Colon (tissue), 2 donors: ENCODE measurements around the gene CCDC154.
"Not testable (repeated sequence)": the region's sequence is repeated elsewhere in the genome, so short reads cannot be mapped to it uniquely, and the experiment has no call there.

ENCODE experiments used
- FAIRE-seq: peaks from 2 replicates; lab custom pipeline; 2012; peaks lifted over from hg19 to GRCh38; lab: Jason Lieb, UNC
- donor health status: control.
- donor health status: control.

CCDC154 gene

DNA sequence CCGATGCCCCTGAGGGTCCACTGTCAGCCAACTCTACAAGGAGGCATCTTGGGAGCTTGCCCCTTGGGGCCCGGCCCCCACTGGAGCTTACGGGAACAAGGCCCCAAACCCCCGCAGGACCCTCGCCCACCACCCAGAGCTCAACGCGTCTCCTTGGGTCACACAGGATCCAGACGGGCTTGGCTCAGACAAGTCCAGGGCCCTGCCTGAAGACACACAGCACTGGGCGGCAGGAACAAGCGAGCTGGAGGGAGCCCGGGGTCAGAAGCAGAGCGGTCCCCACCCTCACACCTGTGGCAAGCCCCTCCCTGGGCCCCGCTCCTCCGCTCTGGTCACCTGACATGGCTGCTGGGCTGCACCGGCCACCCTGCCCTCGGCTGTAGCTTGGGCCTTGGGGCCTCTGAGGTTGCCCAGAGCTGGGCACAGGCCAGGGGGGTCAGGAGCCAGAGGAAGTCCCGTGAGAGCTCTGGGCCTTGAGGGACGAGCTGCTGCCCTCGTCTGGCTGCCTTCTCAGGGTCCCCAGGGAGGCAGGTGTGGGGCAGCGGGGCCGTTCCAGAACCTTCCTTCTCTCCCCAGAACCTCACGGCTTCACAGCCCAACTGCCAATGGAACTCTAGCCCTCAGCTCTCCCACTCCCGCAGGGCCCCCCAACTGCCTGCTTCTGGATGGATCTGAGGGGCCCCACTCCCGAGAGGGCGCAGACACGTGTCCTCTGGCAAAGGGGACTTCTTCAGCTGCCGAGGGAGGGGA is at the start of gene CCDC154:
TSS of gene CCDC154 (minus strand) at position 577 of the 750 bp plus-strand sequence. CDS start at position 343, 234 bp downstream.
- FAIRE-seq: no peak

GRCh38 chr16:1493746-1494094 is 49.4 kb upstream of the CCDC154 start:
- FAIRE-seq: no peak

DNA sequence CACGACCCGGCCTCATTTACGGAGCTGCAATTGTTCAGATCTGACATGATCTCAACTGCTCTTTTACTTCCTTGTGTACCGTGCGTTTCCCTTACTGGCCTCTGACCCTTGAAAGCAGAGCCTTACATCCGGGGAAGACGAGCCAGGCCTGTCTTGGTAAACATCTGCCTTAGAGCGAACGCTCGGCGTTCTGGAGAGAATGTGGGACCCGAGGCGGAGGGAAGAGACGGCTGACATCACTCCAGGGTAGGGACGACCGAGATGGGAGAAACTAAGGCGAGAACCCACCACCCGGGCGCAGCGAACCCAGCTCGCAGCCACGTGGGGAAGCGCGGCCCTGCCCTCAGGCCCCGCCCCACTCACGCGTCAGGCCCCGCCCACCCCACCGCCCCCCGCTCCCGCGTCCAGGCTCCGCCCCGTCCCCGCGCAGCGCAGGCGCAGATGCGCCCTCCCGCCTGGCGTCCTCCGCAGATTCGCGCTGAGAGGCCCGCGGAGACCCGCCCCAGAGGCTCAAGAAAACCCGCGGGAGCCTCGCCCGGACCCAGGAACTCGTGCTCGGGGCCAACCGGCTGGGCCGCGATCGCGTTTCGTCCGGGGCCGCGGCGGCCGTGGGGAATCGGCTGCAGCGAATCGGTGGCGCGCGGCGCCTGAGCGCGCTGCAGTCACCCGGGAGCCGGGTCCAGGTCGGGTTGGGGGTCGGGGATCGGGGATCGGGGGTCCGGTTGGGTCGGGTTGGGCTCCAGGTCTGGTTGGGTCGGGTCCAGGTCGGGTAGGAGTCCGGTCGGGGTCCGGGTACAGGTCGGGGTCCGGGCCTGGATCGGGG is 48.8 kb upstream of the CCDC154 start, which contains the start of gene TELO2:
TSS of gene TELO2 (plus strand) at position 438 of the 823 bp plus-strand sequence. CDS start 922 bp downstream, outside the sequence.
- FAIRE-seq: no peak

GRCh38 chr16:1492082-1492922 is 47.9 kb upstream of the CCDC154 start:
- FAIRE-seq: no peak

- no peak for FAIRE-seq
These were observed 47.0 kb upstream of the CCDC154 start for GRCh38 chr16:1491327-1491726.

GRCh38 chr16:1489077-1489476 is 44.7 kb upstream of the CCDC154 start:
- FAIRE-seq: no peak

- FAIRE-seq: no peak
These were observed 44.3 kb upstream of the CCDC154 start, which contains the start of gene PTX4 for GRCh38 chr16:1488619-1489018. TSS of gene PTX4 (minus strand) at chr16:1488944. CDS start at chr16:1488909, 35 bp downstream.

DNA sequence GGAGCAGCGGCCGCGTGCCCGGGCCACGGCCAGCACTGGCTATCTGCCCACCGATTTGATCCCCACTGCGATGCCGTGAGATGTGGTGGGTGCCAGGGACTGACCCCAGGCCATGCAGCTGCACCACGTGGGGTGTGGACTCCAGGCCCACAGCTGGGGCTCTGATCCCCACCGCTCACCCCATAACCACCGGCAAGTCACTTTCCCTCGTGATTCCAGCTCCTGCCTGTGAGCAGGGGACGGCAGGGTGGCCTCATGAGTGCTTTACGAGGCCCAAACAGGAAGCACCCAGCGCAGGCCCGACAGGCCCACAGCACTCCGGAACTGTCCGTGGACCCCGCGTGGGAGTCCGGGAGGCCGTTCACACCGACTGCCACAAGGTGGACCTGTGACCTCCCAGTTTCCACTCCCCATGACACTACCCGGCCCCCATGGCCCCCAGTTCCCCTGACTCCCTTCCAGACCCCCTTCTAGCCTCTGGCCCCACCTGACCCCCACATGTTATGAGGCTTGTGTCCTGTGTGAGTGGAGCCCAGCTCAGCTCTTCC is 43.8 kb upstream of the CCDC154 start:
- FAIRE-seq: no peak

GRCh38 chr16:1487395-1488053 is 43.2 kb upstream of the CCDC154 start:
- FAIRE-seq: no peak

- no peak for FAIRE-seq
These were observed 42.4 kb upstream of the CCDC154 start for GRCh38 chr16:1486551-1487390.

DNA sequence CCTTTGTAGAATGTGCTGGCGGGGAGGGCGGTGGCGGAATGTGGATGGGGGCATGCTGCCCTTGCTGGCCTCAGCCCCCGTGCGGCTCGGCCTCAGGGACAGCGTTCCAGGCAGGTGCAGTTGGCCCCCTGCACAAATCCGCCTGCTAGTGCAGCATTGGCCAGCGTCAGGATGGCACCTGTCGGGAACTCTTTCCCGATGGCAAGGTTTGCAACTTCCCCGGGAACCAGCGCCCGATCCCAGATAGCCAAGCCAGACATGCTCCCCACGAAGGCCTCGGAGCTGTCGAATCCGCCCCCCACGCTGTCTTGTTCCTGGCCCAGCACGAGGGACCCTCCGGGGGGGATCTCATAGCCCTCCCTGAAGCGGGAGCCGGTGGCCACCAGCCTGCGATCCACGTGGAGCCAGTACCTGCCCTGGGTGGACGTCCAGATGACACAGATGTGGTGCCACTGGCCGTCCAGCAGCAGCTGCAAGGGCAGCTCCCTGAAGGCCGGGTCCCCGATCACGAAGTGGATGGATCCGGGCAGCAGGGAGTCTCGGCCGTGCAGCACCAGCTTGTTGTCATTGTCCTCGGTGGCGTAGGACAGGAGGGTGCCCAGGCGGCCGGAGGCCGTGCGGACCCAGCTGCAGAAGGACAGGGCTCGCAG is 41.6 kb upstream of the CCDC154 start:
- FAIRE-seq: no peak

GRCh38 chr16:1481906-1482835 is 37.8 kb upstream of the CCDC154 start:
- FAIRE-seq: no peak

- FAIRE-seq: not testable (repeated sequence)
These were observed 34.6 kb upstream of the CCDC154 start for GRCh38 chr16:1478937-1479336.

GRCh38 chr16:1477033-1477432 is 32.7 kb upstream of the CCDC154 start:
- FAIRE-seq: no peak

GRCh38 chr16:1475552-1476114 is 31.3 kb upstream of the CCDC154 start:
- FAIRE-seq: no peak

DNA sequence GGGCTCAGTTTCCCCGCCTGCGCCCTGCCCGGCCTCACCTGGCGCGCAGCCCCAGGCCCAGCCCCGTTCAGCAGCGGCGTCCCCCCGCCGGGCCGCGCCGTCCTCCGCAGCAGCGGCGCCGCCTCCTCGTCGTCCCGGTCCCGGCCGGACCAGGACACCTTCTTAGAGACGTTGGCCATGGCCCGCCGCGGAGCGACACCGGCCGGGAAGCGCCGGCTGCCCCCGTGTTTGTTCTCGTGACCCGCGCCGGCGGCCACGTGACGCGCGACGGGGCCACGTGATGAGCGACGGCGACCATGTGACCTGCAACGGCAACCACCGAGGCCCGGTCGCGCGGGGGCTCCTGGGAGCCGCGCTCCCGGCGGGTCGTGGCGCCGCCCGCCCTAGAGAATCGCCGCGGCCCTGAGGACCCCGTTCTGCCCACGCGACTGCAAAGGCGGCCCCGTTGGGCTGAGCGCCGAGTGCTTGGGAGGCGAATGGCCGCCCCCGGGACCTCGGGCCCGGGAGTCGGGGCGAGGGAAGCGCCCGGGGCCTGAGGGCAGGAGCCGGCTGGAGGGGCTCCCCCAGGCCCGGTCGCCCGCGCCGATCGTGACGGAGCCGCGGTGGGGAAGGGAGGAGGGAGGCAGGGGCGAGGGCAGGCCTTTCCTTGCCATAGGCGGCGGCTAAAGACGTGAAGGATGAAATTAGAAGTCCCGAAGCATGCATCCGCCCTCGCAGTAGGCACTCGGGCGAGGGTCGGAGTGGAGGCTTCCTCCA is 30.6 kb upstream of the CCDC154 start, which contains the start of gene CLCN7:
TSS of gene CLCN7 (minus strand) at position 233 of the 756 bp plus-strand sequence. CDS start at position 179, 54 bp downstream.
- no peak for FAIRE-seq

- no peak for FAIRE-seq
These were observed 29.9 kb upstream of the CCDC154 start for GRCh38 chr16:1474082-1474795.
